Measurements from ENCODE around the gene ARHGAP10. TPM values are rescaled to one million over a fixed set of nuclear protein-coding genes. Genes with fewer than 3 reads are reported as not detected.

The ARHGAP10 gene
- total and polyA plus RNA-seq, 5 donors from 2014 or later = 2.9 to 14.1 (median 4.7) TPM

- H3K4me3 ChIP-seq (ENCODE audit: low read depth, low read length) = no peak overlapping the region
- no peaks in the 10 kb centered on the region for H3K27me3 ChIP-seq (ENCODE audit: control insufficient read depth, insufficient read depth, low read length)
- no peaks in the 10 kb centered on the region for H3K9me3 ChIP-seq (ENCODE audit: control insufficient read depth in 2 of 2, low read length in 2 of 2)
- DNase-seq (no peak), ATAC-seq (ENCODE audit: low read depth in 2 of 2) (no peak)
- Mint-ChIP-seq H3K36me3 (no peaks in the 10 kb centered on the region), H3K9me3 (no peaks in the 10 kb centered on the region), H3K4me1 (peaks cover 0 to 6% (median 0%) of the 10 kb centered on the region in 4 donors), H3K27ac (no peak overlapping the region), H3K27me3 (peaks cover 18% of the 10 kb centered on the region), H3K4me3 (no peak overlapping the region)
- H3K4me1 ChIP-seq (ENCODE audit: control insufficient read depth, insufficient read depth, low read length, poor library complexity, severe bottlenecking) = no peaks in the 10 kb centered on the region
- no peak overlapping the region for H3K27ac ChIP-seq (ENCODE audit: insufficient read depth, low read length, poor library complexity, severe bottlenecking)
- no peaks in the 10 kb centered on the region for H3K36me3 ChIP-seq (ENCODE audit: control insufficient read depth, insufficient read depth, low read length)
These were observed 8.6 kb upstream of the ARHGAP10 start for GRCh38 chr4:147723326-147723725.

- Histone ChIP-seq H3K4me3 (ENCODE audit: low read depth, low read length) (no peak overlapping the region), H3K4me1 (ENCODE audit: control insufficient read depth, insufficient read depth, low read length, poor library complexity, severe bottlenecking) (no peaks in the 10 kb centered on the region), H3K9me3 (ENCODE audit: control insufficient read depth in 2 of 2, low read length in 2 of 2) (no peaks in the 10 kb centered on the region), H3K27ac (ENCODE audit: insufficient read depth, low read length, poor library complexity, severe bottlenecking) (no peak overlapping the region), H3K36me3 (ENCODE audit: control insufficient read depth, insufficient read depth, low read length) (no peaks in the 10 kb centered on the region), H3K27me3 (ENCODE audit: control insufficient read depth, insufficient read depth, low read length) (no peaks in the 10 kb centered on the region)
- Mint-ChIP-seq H3K27ac (no peak overlapping the region), H3K4me3 (no peak overlapping the region), H3K27me3 (peaks cover 11% of the 10 kb centered on the region), H3K4me1 (peaks cover 0 to 6% (median 0%) of the 10 kb centered on the region in 4 donors), H3K9me3 (no peaks in the 10 kb centered on the region), H3K36me3 (no peaks in the 10 kb centered on the region)
- ATAC-seq (ENCODE audit: low read depth in 2 of 2) (no peak), DNase-seq (no peak)
These were observed 7.3 kb upstream of the ARHGAP10 start for GRCh38 chr4:147724468-147725201.

DNA sequence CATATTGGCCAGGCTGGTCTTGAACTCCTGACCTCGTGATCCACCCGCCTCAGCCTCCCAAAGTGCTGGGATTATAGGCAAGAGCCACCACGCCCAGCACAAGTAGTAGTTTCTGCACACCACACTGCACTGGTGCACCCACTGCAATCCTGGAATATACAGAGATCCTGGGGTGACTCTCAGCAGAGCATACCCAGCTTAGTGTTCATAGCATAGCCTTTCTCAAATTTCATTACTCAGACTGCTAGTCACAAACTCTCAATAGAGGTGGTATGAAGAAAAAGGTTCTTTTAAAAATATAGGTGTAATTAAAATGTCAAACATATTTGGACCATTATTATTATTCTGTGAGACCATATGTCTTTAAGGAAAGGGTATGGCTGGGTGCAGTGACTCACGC, 6.2 kb upstream of the ARHGAP10 start:
- DNase-seq = no peak
- Mint-ChIP-seq H3K9me3 (no peaks in the 10 kb centered on the region), H3K4me3 (no peak overlapping the region), H3K4me1 (peaks cover 0 to 11% (median 1%) of the 10 kb centered on the region in 4 donors), H3K36me3 (no peaks in the 10 kb centered on the region), H3K27me3 (peaks cover 6% of the 10 kb centered on the region), H3K27ac (no peak overlapping the region)
- no peaks in the 10 kb centered on the region for H3K4me1 ChIP-seq (ENCODE audit: control insufficient read depth, insufficient read depth, low read length, poor library complexity, severe bottlenecking)
- no peaks in the 10 kb centered on the region for H3K36me3 ChIP-seq (ENCODE audit: control insufficient read depth, insufficient read depth, low read length)
- H3K9me3 ChIP-seq (ENCODE audit: control insufficient read depth in 2 of 2, low read length in 2 of 2) = no peaks in the 10 kb centered on the region
- H3K4me3 ChIP-seq (ENCODE audit: low read depth, low read length) = no peak overlapping the region
- H3K27me3 ChIP-seq (ENCODE audit: control insufficient read depth, insufficient read depth, low read length) = no peaks in the 10 kb centered on the region
- ATAC-seq (ENCODE audit: low read depth in 2 of 2) = no peak
- H3K27ac ChIP-seq (ENCODE audit: insufficient read depth, low read length, poor library complexity, severe bottlenecking) = no peak overlapping the region

GRCh38 chr4:147727476-147728028, 4.3 kb upstream of the ARHGAP10 start:
- Histone ChIP-seq H3K36me3 (ENCODE audit: control insufficient read depth, insufficient read depth, low read length) (no peaks in the 10 kb centered on the region), H3K4me1 (ENCODE audit: control insufficient read depth, insufficient read depth, low read length, poor library complexity, severe bottlenecking) (peaks cover 12% of the 10 kb centered on the region), H3K27me3 (ENCODE audit: control insufficient read depth, insufficient read depth, low read length) (no peaks in the 10 kb centered on the region), H3K27ac (ENCODE audit: insufficient read depth, low read length, poor library complexity, severe bottlenecking) (no peak overlapping the region), H3K4me3 (ENCODE audit: low read depth, low read length) (no peak overlapping the region), H3K9me3 (ENCODE audit: control insufficient read depth in 2 of 2, low read length in 2 of 2) (no peaks in the 10 kb centered on the region)
- no peak for ATAC-seq (ENCODE audit: low read depth in 2 of 2)
- Mint-ChIP-seq H3K36me3 (no peaks in the 10 kb centered on the region), H3K27me3 (no peaks in the 10 kb centered on the region), H3K27ac (no peak overlapping the region), H3K4me3 (no peak overlapping the region), H3K4me1 (peaks cover 6 to 11% (median 9%) of the 10 kb centered on the region in 4 donors), H3K9me3 (no peaks in the 10 kb centered on the region)
- DNase-seq = no peak

- Mint-ChIP-seq H3K4me3 (peak overlapping the region in 3 of 4 donors; percentile 8 to 98 (median 85)), H3K36me3 (no peaks in the 10 kb centered on the region), H3K27me3 (no peaks in the 10 kb centered on the region), H3K4me1 (peaks cover 9 to 35% (median 31%) of the 10 kb centered on the region in 4 donors), H3K9me3 (peaks cover 0 to 1% (median 0%) of the 10 kb centered on the region in 7 donors), H3K27ac (peak overlapping the region in 2 of 3 donors; percentile 72 to 95)
- no peaks in the 10 kb centered on the region for H3K27me3 ChIP-seq (ENCODE audit: control insufficient read depth, insufficient read depth, low read length)
- H3K27ac ChIP-seq (ENCODE audit: insufficient read depth, low read length, poor library complexity, severe bottlenecking) = peak overlapping the region; percentile 27
- no peak for ATAC-seq (ENCODE audit: low read depth in 2 of 2)
- no peak overlapping the region for H3K4me3 ChIP-seq (ENCODE audit: low read depth, low read length)
- no peak for DNase-seq
- peaks cover 36% of the 10 kb centered on the region for H3K4me1 ChIP-seq (ENCODE audit: control insufficient read depth, insufficient read depth, low read length, poor library complexity, severe bottlenecking)
- H3K36me3 ChIP-seq (ENCODE audit: control insufficient read depth, insufficient read depth, low read length) = no peaks in the 10 kb centered on the region
- no peaks in the 10 kb centered on the region for H3K9me3 ChIP-seq (ENCODE audit: control insufficient read depth in 2 of 2, low read length in 2 of 2)
These were observed 1.6 kb upstream of the ARHGAP10 start for GRCh38 chr4:147730333-147730732.

- Histone ChIP-seq H3K27me3 (ENCODE audit: control insufficient read depth, insufficient read depth, low read length) (no peaks in the 10 kb centered on the region), H3K9me3 (ENCODE audit: control insufficient read depth in 2 of 2, low read length in 2 of 2) (no peaks in the 10 kb centered on the region), H3K4me3 (ENCODE audit: low read depth, low read length) (peak overlapping the region; percentile 92), H3K27ac (ENCODE audit: insufficient read depth, low read length, poor library complexity, severe bottlenecking) (peak overlapping the region; percentile 72), H3K36me3 (ENCODE audit: control insufficient read depth, insufficient read depth, low read length) (no peaks in the 10 kb centered on the region), H3K4me1 (ENCODE audit: control insufficient read depth, insufficient read depth, low read length, poor library complexity, severe bottlenecking) (peaks cover 49% of the 10 kb centered on the region)
- DNase-seq (peak in 1 of 3 donors; percentile 22), ATAC-seq (ENCODE audit: low read depth in 2 of 2) (no peak)
- Mint-ChIP-seq H3K36me3 (no peaks in the 10 kb centered on the region), H3K9me3 (peaks cover 0 to 1% (median 0%) of the 10 kb centered on the region in 7 donors), H3K4me1 (peaks cover 14 to 48% (median 43%) of the 10 kb centered on the region in 4 donors), H3K27ac (peak overlapping the region; percentile 81 to 94 (median 89)), H3K4me3 (peak overlapping the region; percentile 93 to 98 (median 95)), H3K27me3 (no peaks in the 10 kb centered on the region)
These were observed 789 bp downstream of the ARHGAP10 start for GRCh38 chr4:147732518-147733235.

DNA sequence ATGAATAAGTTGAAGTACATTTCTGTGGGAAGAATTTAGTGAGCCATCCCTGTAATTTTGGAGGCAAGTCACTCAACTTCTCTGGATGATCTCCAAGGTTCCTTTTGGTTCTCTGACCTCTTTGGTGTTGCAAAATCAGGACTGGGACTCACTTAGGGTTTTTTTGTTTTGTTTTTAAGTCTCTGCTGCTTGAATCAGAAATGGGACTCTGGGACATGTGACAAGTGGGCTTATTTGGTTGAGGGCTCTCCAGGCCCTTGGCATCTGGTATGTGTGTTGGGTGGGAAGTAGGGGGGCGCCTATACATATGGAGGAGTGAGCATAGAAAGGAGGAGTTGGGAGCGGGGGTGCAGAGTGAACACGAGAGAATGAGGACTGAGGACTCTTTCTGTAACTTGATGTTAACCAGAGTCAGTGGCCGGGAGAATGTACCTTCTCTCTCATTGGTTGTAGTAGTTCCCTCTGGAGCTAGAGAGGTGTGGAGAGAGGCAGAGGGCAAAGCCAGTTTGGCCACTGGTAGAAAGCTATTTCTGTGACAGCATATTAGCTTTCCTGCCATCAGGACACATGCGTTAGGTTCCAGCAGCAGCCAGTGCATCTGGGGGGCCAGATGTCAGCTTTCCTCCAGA, 1.9 kb downstream of the ARHGAP10 start:
- H3K27ac Mint-ChIP-seq = peak overlapping the region in 2 of 3 donors; percentile 48 to 94

More for the DNA sequence above, 1.9 kb downstream of the ARHGAP10 start:
- no peaks in the 10 kb centered on the region for H3K36me3 ChIP-seq (ENCODE audit: control insufficient read depth, insufficient read depth, low read length)
- peak overlapping the region; percentile 92 for H3K4me3 ChIP-seq (ENCODE audit: low read depth, low read length)
- DNase-seq = no peak
- peaks cover 14 to 48% (median 43%) of the 10 kb centered on the region in 4 donors for H3K4me1 Mint-ChIP-seq
- H3K27ac ChIP-seq (ENCODE audit: insufficient read depth, low read length, poor library complexity, severe bottlenecking) = no peak overlapping the region
- H3K4me1 ChIP-seq (ENCODE audit: control insufficient read depth, insufficient read depth, low read length, poor library complexity, severe bottlenecking) = peaks cover 49% of the 10 kb centered on the region
- H3K4me3 Mint-ChIP-seq = peak overlapping the region; percentile 93 to 98 (median 95)
- peaks cover 0 to 1% (median 0%) of the 10 kb centered on the region in 7 donors for H3K9me3 Mint-ChIP-seq
- no peak for ATAC-seq (ENCODE audit: low read depth in 2 of 2)
- no peaks in the 10 kb centered on the region for H3K27me3 ChIP-seq (ENCODE audit: control insufficient read depth, insufficient read depth, low read length)
- H3K27me3 Mint-ChIP-seq = no peaks in the 10 kb centered on the region
- H3K9me3 ChIP-seq (ENCODE audit: control insufficient read depth in 2 of 2, low read length in 2 of 2) = no peaks in the 10 kb centered on the region
- H3K36me3 Mint-ChIP-seq = no peaks in the 10 kb centered on the region
